ENCODE data around the gene DEGS2. TPM values are rescaled to one million over a fixed set of nuclear protein-coding genes. Genes with fewer than 3 reads are reported as not detected.

Gene DEGS2
- total RNA-seq, 2 donors from 2014 or later: 7.3 to 10.5 TPM

DNA sequence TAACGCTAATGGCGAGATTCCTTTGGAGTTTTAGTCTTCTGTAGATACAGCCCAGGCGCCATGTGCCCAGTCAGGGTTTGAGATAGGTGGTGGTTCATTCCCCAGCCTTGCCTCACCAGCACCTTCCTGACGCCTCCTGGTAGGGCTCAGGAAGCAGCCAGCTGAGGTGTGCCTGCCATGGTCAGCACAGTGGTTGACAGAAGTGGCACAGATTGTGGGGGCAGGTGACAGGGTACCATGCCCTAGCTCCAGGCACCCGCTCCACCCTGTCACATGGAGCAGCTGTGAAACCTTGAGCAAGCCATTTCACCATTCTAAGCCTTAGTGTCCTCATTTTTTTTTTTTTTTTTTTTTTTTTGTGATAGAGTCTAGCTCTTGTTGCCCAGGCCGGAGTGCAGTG is 48.6 kb downstream of the DEGS2 start:
- DNase-seq (no peak), ATAC-seq (no peak)
- Histone ChIP-seq H3K4me3 (no peak overlapping the region), H3K36me3 (replicated peaks in 1 of 2; ENCODE audit: insufficient read depth in 1 of 2, low read depth in 2 of 2) (no peaks in the 10 kb centered on the region), H3K27me3 (no peaks in the 10 kb centered on the region), H3K9me3 (no peaks in the 10 kb centered on the region), H3K27ac (no peak overlapping the region), H3K4me1 (peaks cover 19% of the 10 kb centered on the region)
- intact Hi-C loops (cut with DNase I): no loop called here
- TF ChIP-seq POLR2A (IDR thresholded peaks at IDR 0.05): no peak
- no peak for TF ChIP-seq CTCF (IDR thresholded peaks at IDR 0.05)
- WGBS, 2 donors: 74 to 82% methylated on average over 6 of the region's 6 CpGs

DNA sequence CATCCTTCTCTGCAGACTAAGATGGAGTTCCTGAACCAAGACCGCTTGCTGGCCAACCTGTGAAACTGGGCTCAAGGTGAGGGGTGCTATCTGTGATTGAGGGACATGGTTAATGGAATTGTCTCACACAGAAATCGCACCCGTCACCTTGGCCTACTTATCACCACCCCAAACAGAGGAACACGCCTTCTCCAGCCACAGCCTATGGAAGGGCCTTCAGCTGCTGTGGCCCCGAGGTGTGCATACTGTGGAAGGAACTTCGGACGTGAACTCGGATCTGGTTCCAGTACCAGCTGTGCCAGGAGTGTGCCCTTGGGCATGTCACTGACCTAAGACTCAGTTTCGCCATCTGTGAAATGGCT is 49.9 kb downstream of the DEGS2 start:
- intact Hi-C loops (cut with DNase I): loop anchor here (10.0 kb wide), 1 partner anchor 125 kb away; no protein-coding TSS in a partner anchor
- Histone ChIP-seq H3K4me3 (no peak overlapping the region), H3K36me3 (replicated peaks in 1 of 2; ENCODE audit: insufficient read depth in 1 of 2, low read depth in 2 of 2) (no peaks in the 10 kb centered on the region), H3K27me3 (no peaks in the 10 kb centered on the region), H3K9me3 (no peaks in the 10 kb centered on the region), H3K4me1 (peaks cover 19% of the 10 kb centered on the region), H3K27ac (no peak overlapping the region)
- 91 to 93% methylated on average over 9 of the region's 9 CpGs for WGBS, 2 donors
- TF ChIP-seq CTCF (IDR thresholded peaks at IDR 0.05): no peak
- no peak for TF ChIP-seq POLR2A (IDR thresholded peaks at IDR 0.05)
- ATAC-seq (no peak), DNase-seq (no peak)

DNA sequence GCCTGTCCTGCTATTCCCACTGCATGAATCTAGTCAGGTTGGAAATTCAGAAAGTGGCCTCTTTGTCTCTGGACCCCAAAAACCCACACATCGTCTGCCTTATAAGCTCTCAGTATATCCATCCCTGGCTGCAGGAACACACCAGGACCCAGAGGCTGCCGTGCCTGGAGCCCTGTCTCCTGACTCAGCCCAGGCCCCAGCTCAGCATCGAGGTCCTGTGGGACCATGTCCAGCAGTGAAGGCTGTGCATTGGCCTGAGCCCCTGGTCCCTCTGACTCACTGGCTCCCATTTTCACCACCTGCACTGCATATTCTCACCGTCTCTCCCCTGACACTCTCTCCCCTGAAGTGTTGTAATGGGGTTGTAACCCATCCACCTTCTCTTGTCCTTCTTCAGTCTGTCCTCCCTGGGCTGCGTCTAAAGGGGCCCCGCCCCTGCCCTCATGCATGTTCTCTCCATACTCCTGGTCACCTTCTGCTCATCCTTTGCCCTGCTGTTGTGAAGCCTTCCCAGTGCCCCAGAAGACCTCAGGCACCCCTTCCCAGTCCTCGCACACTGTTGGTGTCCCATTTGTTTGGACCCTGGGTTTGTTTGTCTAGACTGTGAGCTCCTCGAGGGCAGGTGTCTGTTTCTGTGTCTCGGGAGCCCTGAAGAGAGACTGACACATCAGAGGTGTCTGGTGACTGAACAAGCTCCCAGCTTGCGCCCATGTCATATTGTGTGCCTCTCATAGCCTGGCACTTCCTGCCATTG is 50.4 kb downstream of the DEGS2 start:
- H3K27ac ChIP-seq: no peak overlapping the region
- WGBS, 2 donors: 88 to 89% methylated on average over 10 of the region's 10 CpGs
- DNase-seq: peak in 1 of 4 donors; percentile 11

GRCh38 chr14:100108042-100108825 is 51.2 kb downstream of the DEGS2 start:
- WGBS, 2 donors: 20 to 22% methylated on average over 13 of the region's 13 CpGs
- intact Hi-C loops (cut with DNase I): loop anchor here (10.0 kb wide), 1 partner anchor 123 kb away; no protein-coding TSS in a partner anchor
- Histone ChIP-seq H3K4me1 (peaks cover 19% of the 10 kb centered on the region), H3K27me3 (no peaks in the 10 kb centered on the region), H3K36me3 (replicated peaks in 1 of 2; ENCODE audit: insufficient read depth in 1 of 2, low read depth in 2 of 2) (no peaks in the 10 kb centered on the region), H3K27ac (peak overlapping the region in 1 of 4 donors; percentile 6), H3K9me3 (no peaks in the 10 kb centered on the region), H3K4me3 (no peak overlapping the region)
- TF ChIP-seq CTCF (IDR thresholded peaks at IDR 0.05) (peak; percentile 74 to 89 (median 84)), POLR2A (IDR thresholded peaks at IDR 0.05) (no peak)
- ATAC-seq: peak; percentile 91
- peak; percentile 82 to 89 (median 86) for DNase-seq

More for the DNA sequence above, 50.4 kb downstream of the DEGS2 start:
- peaks cover 19% of the 10 kb centered on the region for H3K4me1 ChIP-seq
- H3K27me3 ChIP-seq: no peaks in the 10 kb centered on the region
- no peaks in the 10 kb centered on the region for H3K9me3 ChIP-seq
- H3K36me3 ChIP-seq (replicated peaks in 1 of 2; ENCODE audit: insufficient read depth in 1 of 2, low read depth in 2 of 2): no peaks in the 10 kb centered on the region
- TF ChIP-seq POLR2A (IDR thresholded peaks at IDR 0.05) (no peak), CTCF (IDR thresholded peaks at IDR 0.05) (no peak)
- ATAC-seq: no peak
- intact Hi-C loops (cut with DNase I): loop anchor here (10.0 kb wide), 1 partner anchor 124 kb away; no protein-coding TSS in a partner anchor
- no peak overlapping the region for H3K4me3 ChIP-seq

Measured in body of pancreas (tissue), 4 donors.